Measurements from ENCODE around the gene MRPS22. TPM values are rescaled to one million over a fixed set of nuclear protein-coding genes. Genes with fewer than 3 reads are reported as not detected.

The MRPS22 gene
- 43.6 to 52.0 TPM (median 45.4 TPM) in 5 replicates for total RNA-seq (2022; extraction: Qiagen RNA extraction; ENCODE audit: low read depth)

GRCh38 chr3:139343895-139344856 lies at the start of gene MRPS22:
TSS of gene MRPS22 (plus strand) at chr3:139344020. CDS start at chr3:139344027, 7 bp downstream.

GRCh38 chr3:139389552-139390368 lies 45.9 kb downstream of the MRPS22 start, which contains the start of gene COPB2:
TSS of gene COPB2 (minus strand) at chr3:139389647. CDS start at chr3:139389550, 97 bp downstream.

Other genes starting within 250 kb of the MRPS22 start
- 58.2 to 74.4 TPM (median 68.7 TPM) in 5 replicates for gene COPB2, start 45.6 kb downstream of the MRPS22 start, total RNA-seq (2022; extraction: Qiagen RNA extraction; ENCODE audit: low read depth)
- not detected in 5 replicates for gene RBP2, start 132.5 kb downstream of the MRPS22 start, total RNA-seq (2022; extraction: Qiagen RNA extraction; ENCODE audit: low read depth)
- 3.6 to 6.8 TPM (median 4.4 TPM) in 5 replicates for gene RBP1, start 195.7 kb downstream of the MRPS22 start, total RNA-seq (2022; extraction: Qiagen RNA extraction; ENCODE audit: low read depth)

All from A549 treated with GW870086 at 1 μM for 4 hours (cell line).